GM12872 (cell line): ENCODE measurements around the gene CHRNB2.

Experiments used
- TF ChIP-seq, protein P1 (sequence below): IDR thresholded peaks from 3 replicates; pipeline ENCODE4 v1.5.1; 2011; ENCODE audit warnings: low read depth, mild to moderate bottlenecking, low read length, moderate library complexity; ENCODE audit not compliant: insufficient read depth

CHRNB2 gene

DNA sequence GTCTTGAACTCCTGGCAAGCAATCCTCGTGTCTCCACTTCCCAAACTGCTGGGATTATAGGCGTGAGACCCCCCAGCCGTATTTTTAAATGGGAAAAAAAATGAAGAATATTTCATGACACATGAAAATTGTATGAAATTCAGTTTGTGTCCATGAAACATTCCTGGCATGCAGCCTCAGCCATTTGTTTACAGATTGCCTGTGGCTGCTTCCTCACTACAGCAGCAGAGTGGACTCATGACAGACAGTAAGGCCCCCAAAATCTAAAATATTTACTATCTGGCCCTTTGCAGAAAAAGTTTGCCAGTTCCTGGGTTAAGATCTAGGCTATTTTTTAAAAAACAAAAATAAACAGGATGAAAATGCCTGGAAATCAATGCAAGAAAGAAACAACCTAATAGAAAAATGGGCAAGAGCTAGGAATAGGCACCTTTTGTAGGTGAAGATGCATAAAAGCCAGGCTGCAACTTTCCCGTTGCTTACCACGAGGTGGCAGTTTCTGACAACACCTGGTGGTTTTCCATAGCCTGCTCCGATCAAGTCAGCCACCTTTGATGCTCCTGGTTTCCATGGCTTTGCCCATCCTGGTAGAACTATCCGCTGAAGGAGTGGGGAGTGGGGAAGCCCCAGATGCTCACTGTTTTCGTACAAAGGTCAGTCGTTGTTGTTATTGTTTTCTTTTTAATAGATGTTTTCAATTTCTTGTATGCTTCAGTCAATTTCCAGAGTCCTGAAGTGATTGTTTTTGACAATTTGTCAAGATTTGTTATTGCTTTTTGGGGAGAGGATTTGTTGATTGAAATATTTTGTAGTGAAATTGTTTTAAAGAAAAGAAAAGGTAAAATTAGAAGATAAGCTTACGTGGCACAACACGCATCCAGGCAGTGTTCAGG is 33.4 kb upstream of the CHRNB2 start:
- TF ChIP-seq, protein P1, sequence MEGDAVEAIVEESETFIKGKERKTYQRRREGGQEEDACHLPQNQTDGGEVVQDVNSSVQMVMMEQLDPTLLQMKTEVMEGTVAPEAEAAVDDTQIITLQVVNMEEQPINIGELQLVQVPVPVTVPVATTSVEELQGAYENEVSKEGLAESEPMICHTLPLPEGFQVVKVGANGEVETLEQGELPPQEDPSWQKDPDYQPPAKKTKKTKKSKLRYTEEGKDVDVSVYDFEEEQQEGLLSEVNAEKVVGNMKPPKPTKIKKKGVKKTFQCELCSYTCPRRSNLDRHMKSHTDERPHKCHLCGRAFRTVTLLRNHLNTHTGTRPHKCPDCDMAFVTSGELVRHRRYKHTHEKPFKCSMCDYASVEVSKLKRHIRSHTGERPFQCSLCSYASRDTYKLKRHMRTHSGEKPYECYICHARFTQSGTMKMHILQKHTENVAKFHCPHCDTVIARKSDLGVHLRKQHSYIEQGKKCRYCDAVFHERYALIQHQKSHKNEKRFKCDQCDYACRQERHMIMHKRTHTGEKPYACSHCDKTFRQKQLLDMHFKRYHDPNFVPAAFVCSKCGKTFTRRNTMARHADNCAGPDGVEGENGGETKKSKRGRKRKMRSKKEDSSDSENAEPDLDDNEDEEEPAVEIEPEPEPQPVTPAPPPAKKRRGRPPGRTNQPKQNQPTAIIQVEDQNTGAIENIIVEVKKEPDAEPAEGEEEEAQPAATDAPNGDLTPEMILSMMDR, result peak; percentile 38; the same call in 2 of the 3 replicates

DNA sequence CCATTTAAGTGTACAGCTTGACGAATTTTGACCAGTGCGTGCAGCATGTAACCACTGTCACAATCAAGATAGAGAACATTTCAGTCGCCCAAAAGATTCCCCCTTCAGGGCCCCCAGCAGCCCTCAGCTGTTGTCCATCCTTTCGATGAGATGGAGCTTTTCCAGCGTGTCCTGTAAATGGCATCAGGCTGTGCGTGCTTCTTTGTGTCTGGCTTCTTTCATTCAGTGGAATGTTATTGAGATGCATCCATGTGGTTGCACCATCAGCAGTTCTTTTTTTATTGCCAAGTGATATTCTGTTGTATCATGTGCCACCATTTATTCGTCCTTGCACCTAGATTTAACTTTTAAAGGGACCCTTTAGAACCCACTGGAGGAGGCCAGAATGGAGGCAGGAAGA is 31.0 kb upstream of the CHRNB2 start:
- TF ChIP-seq, protein P1, result no peak

DNA sequence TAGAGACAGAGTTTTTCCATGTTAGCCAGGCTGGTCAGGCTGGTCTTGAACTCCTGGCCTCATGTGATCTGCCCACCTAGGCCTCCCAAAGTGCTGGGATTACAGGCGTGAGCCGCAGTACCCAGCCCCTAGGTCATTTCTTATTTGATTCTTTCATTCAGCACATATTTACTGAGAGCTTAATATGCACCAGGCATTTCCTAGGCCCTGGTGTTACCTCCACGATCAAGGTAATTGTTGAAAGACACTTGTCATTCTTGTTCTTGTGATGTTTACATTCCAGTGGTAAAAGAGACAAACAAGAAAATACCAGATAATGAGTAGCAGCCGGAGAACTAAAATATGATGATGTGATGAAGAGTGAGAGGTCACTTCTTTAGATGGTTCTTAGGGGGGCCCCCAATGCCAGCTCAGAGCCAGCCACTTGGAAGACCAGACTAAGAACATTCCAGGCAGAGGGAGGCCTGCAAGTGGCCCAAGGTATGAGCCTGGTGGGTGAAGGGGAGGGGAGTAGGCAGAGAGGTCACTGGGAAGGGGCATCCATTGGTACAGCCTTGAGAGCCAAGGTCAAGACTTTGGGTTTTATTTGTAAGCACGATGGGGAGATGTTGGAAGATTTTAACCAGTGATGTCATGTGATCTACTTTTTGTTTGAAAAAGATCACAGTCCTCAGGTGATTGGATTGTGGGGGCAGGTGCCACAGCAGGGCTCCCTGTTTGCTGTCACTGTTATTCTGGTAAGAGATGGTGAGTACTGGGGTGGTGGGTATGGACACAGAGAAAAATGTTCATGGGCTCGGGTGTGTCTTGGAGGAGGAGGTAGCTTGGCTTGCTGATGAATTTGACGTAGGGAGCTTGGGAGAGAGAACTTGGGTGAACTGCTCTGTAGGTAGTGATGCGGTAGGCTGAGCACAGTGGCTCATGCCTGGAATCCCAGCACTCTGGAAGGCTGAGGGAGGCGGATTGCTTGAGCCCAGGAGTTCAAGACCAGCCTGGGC is 27.8 kb upstream of the CHRNB2 start:
- TF ChIP-seq, protein P1, result no peak

DNA sequence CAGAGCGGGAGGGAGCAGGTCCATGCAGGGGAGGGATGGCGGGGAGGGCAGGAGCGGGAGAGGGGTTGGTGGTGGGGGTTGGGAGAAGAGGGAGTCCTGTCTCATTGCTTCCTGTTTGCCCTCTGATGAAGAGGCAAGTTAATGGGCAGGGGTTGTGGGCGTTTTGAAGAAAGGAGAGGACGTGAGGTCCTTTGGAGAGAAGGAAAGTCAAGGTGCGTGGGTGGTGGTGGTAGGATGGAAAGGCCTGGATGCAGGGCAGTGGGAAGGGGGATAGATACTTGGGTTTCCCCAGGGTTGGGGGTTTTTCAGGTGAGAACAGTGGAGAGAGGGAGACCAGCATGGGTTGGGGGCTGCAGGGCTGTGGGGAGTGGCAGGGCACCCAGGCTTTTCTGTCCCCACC is 26.3 kb upstream of the CHRNB2 start:
- TF ChIP-seq, protein P1, result no peak

DNA sequence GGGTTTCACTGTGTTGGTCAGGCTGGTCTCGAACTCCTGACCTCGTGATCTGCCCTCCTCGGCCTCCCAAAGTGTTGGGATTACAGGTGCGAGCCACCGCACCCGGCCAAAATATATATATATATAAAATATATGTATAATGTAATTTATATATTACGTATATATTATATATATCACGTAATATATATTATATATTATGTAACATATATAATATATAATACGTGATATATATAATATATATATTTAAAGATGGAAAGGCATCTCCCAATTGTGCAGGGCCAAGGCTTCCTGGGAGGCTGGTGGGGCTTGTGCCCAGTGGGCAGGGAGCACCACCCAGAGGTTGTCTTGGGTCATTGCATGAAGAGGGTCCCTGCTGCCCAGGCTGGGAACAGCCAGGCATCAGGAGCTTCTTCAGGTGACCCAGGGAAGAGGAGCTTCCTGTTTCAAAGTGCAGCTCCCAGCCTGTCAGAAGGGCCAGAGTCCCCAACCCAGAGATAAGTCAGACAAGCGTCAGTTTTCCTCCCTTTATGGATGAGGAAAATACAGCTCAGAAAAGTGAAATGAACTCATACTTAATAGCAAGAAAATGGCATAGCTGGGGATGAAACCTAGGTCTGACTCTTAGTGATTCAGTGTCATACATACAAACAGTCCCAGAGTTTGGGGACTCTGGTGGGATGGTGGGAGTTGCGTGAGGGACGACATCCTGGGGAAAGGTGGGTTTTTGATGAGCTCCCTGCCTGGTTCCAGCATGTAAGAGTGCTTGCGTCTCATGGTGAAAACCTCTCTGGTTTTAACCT is 21.1 kb upstream of the CHRNB2 start:
- TF ChIP-seq, protein P1, result peak; percentile 88

DNA sequence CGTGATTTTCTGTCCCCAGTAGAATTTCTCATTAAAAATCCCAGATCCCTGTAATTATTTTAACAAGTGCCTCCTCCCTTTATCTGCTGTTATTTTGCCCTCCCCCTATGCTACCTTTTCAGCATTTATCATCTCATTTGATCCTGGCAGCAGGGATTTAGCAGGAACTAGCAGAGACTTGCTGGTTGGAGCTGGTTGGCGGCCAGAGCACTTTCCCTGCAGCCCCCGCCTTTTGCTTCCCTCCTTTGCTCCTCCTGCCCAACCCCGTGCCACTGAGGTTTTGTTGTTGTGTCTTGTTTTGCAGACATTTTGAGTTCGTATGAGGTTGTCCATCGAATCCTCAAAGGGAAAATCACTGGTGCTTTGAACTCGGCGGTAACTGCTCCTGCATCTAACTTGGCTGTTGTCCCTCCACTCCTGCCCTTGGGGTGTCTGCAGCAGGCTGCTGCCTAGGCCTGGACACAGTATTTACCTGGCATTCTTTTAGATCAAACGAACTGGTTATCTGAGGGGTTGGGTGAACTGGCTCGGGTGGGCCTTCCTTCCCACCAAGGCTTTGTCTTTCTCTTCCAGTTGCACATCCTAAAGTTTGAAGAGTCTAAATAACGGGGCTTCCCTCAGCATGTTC is 20.4 kb upstream of the CHRNB2 start:
- TF ChIP-seq, protein P1, result no peak
